Heart left ventricle (tissue), 16 donors: ENCODE measurements around the gene PXK. TPM values are rescaled to one million over a fixed set of nuclear protein-coding genes. Genes with fewer than 3 reads are reported as not detected.

Experiments used
- ATAC-seq, 4 donors: fragments of 200-7000 bp; cut with Tn5 transposase; one replicate each; pipeline ENCODE4 v1.9.1; 2020 to 2022; ENCODE audit warnings: moderate library complexity in 4 of 4, mild to moderate bottlenecking in 3 of 4, moderate number of reproducible peaks in 1 of 4
- DNase-seq, 5 donors: peaks; one replicate each; pipeline ENCODE4 v3.0.0-alpha.2; 2020
- H3K27ac ChIP-seq, 12 donors: fragments of 200-600 bp; sonication (generic) in 4 of 12; one replicate each; pipeline versions ENCODE4 v1.5.0 to v1.8.0; 2016 to 2022; ENCODE audit warnings: mild to moderate bottlenecking in 2 of 12
- H3K27me3 ChIP-seq, 9 donors: fragments of 200-600 bp; sonication (generic) in 2 of 9; one replicate each; pipeline versions ENCODE4 v1.5.1 to v1.8.0; 2016 to 2022; ENCODE audit warnings: mild to moderate bottlenecking in 3 of 9
- H3K36me3 ChIP-seq, 9 donors: fragments of 200-600 bp; sonication (generic) in 2 of 9; one replicate each; pipeline versions ENCODE4 v1.5.0 to v1.8.0; 2018 to 2022; ENCODE audit warnings: mild to moderate bottlenecking in 2 of 9
- H3K4me1 ChIP-seq, 12 donors: fragments of 200-600 bp; sonication (generic) in 4 of 12; one replicate each; pipeline versions ENCODE4 v1.5.0 to v1.8.0; 2016 to 2022; ENCODE audit warnings: mild to moderate bottlenecking in 3 of 12
- H3K4me3 ChIP-seq, 12 donors: fragments of 200-600 bp; sonication (generic) in 4 of 12; one replicate each; pipeline versions ENCODE4 v1.5.0 to v1.8.0; 2017 to 2022; ENCODE audit warnings: mild to moderate bottlenecking in 9 of 12, moderate library complexity in 4 of 12
- H3K9me3 ChIP-seq, 12 donors: fragments of 200-600 bp; sonication (generic) in 4 of 12; one replicate each; pipeline versions ENCODE4 v1.5.0 to v1.8.0; 2016 to 2022; ENCODE audit warnings: mild to moderate bottlenecking in 1 of 12
- POLR2A ChIP-seq, 2 donors: fragments of 450-650 bp; IDR thresholded peaks; one replicate each; pipeline ENCODE4 v1.6.1; 2017; ENCODE audit warnings: antibody characterized with exemption in 2 of 2, mild to moderate bottlenecking in 2 of 2, moderate library complexity in 2 of 2
- WGBS, 4 donors: extraction: QIAGEN DNeasy Blood & Tissue Kit in 2 of 4; methylation state at CpG; one replicate each; pipeline versions ENCODE4 v1.1.5 to v1.1.7; 2013 to 2018; 5-methylcytosine and 5-hydroxymethylcytosine counted together
- intact Hi-C, 10 donors: fragments of 100-400 bp; cut with DNase I; formaldehyde crosslinking; loops; one replicate each; pipeline versions ENCODE4 v1.11.1 to v1.14.2; 2022
- polyA plus RNA-seq, 2 donors: library from polyadenylated mRNA; stranded (reverse); fragments of 200-250 nt; gene quantifications; one replicate each; pipeline ENCODE4 v1.2.3, GENCODE V29; 2013
- total RNA-seq, 9 donors: library from RNA; depleted of rRNA in 2 of 9; stranded (reverse); fragments of >200 nt in 2 of 9; fragmentation: NEBNext Ultra II Directional in 3 of 9; extraction: Animal tissue kit (Norgen Biotek cat#: 25700) in 3 of 9; gene quantifications; one replicate each; pipeline versions ENCODE4 v1.1.0 to v1.2.4, GENCODE V29; 2016 to 2023
- TF ChIP-seq, protein P1 (sequence below), 12 donors: fragments of 200-600 bp; sonication (generic) in 4 of 12; IDR thresholded peaks; one replicate each; pipeline versions ENCODE4 v1.5.0 to v1.8.0; 2018 to 2022; ENCODE audit warnings: antibody characterized with exemption in 12 of 12, mild to moderate bottlenecking in 5 of 12
- donor health status: ischemic (EF 13 %, LVEDD 7.1; RV severe dilation, severe dysfunction).
- donor health status: healthy with polysubstance abuse.
- donor health status: DM: no; HTN: yes; CAD: no.
- donor health status: DM: no; HTN: no; CAD: no.
- donor health status: ischemic (EF 25% LVEDD 6.9; RV normal size, moderate dysfunction).
- donor health status: ischemic (EF 25% LVEDD 5.7; RV mildly dilated, moderate dysfunction).
- donor health status: healthy.
- donor health status: DM: yes; HTN: yes; CAD: no.
- donor health status: ischemic (EF 35%, LVEDD 5.7; RV mildly dilated, moderate dysfunction).
- donor health status: nonischemic (EF 11% LVEDD 7.7; RV severe dilation, severe dysfunction).
- donor health status: DM: yes; HTN: yes; CAD: no.
- donor health status: PGD.
- donor health status: ischemic (EF 29% LVEDD 5.4; RV normal size, mild dysfunction).
- donor health status: nonischemic (EF 23%, LVEDD 6.1; RV moderate dilation, normal function).

PXK gene
- total and polyA plus RNA-seq, 11 donors: 3.4 to 24.3 (median 12.7) TPM

DNA sequence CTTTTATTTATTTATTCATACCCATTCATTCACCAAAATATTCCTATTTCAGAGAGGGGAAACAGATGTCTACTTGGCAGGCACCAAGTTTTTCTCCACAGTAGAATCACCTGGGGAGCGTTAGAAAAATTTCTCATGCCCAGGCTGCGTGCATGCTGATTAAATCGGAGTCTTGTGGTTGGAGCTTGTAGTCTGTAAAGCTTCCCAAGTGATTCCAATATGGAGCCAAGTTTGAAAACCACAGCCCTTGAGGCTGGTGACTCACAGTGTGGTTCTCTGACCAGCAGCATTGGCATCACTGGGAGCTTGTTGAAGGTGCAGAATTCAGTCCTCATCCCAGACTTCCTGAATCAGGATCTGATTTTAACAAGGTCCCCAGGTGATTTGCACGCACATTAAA is 51.2 kb downstream of the PXK start:
- Histone ChIP-seq H3K27ac (peak overlapping the region in 2 of 12 donors; percentile 1 to 33), H3K27me3 (no peaks in the 10 kb centered on the region), H3K4me1 (peaks cover 0 to 46% (median 24%) of the 10 kb centered on the region in 12 donors), H3K36me3 (peaks cover 0 to 33% (median 13%) of the 10 kb centered on the region in 9 donors), H3K9me3 (no peaks in the 10 kb centered on the region), H3K4me3 (no peak overlapping the region)
- DNase-seq (peak in 1 of 5 donors; percentile 40), ATAC-seq (peak in 3 of 4 donors; percentile 31 to 68 (median 63))
- intact Hi-C loops: no loop called here
- TF ChIP-seq, protein P1, sequence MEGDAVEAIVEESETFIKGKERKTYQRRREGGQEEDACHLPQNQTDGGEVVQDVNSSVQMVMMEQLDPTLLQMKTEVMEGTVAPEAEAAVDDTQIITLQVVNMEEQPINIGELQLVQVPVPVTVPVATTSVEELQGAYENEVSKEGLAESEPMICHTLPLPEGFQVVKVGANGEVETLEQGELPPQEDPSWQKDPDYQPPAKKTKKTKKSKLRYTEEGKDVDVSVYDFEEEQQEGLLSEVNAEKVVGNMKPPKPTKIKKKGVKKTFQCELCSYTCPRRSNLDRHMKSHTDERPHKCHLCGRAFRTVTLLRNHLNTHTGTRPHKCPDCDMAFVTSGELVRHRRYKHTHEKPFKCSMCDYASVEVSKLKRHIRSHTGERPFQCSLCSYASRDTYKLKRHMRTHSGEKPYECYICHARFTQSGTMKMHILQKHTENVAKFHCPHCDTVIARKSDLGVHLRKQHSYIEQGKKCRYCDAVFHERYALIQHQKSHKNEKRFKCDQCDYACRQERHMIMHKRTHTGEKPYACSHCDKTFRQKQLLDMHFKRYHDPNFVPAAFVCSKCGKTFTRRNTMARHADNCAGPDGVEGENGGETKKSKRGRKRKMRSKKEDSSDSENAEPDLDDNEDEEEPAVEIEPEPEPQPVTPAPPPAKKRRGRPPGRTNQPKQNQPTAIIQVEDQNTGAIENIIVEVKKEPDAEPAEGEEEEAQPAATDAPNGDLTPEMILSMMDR (IDR thresholded peaks at IDR 0.05): no peak
- no peak for TF ChIP-seq POLR2A (IDR thresholded peaks at IDR 0.05)
- WGBS, 4 donors: 76 to 84% (median 80%) methylated on average over 4 of the region's 4 CpGs

DNA sequence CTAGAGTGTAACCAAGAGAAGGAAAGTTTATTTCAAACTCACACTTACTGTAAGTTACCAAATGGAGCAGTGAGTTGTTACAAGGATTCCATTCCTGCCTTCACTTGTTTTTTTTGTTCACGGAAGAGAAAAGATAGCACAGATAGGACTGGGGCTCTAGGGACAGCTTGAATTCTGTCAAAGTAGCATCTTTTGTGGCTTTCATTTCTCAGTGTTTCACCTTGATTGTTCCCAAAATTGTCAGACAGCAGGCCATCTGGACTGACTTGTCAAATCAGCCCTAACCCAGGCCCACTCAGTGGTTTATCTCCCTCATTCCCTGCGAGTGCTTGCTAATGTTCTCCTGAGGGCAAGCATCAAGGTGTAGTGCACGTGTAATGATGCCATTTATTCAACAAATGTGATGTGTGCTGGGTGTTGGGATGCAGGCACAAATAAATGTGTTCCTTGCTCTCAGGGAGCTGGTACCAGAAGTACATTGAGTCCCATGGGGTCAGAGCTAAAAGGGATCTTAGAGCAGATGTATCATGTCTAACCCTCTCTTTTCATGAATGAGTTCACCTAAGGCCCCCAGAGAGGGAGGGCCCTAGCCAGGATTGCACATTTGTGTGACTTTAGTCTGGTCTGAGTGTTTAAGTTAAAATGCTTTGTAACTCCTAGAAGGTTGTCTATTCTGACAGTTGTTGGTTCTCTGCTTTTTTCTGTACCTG is 51.8 kb downstream of the PXK start:
- H3K27me3 ChIP-seq: no peaks in the 10 kb centered on the region
- DNase-seq (no peak), ATAC-seq (no peak)
- H3K4me1 ChIP-seq: peaks cover 0 to 52% (median 29%) of the 10 kb centered on the region in 12 donors
- H3K36me3 ChIP-seq: peaks cover 0 to 28% (median 13%) of the 10 kb centered on the region in 9 donors
- TF ChIP-seq POLR2A (IDR thresholded peaks at IDR 0.05): no peak
- TF ChIP-seq, protein P1 (IDR thresholded peaks at IDR 0.05): no peak
- H3K9me3 ChIP-seq: no peaks in the 10 kb centered on the region
- no peak overlapping the region for H3K4me3 ChIP-seq
- H3K27ac ChIP-seq: peak overlapping the region in 2 of 12 donors; percentile 1 to 33
- intact Hi-C loops: no loop called here
- WGBS, 4 donors: 81 to 89% (median 85%) methylated on average over 3 of the region's 3 CpGs

DNA sequence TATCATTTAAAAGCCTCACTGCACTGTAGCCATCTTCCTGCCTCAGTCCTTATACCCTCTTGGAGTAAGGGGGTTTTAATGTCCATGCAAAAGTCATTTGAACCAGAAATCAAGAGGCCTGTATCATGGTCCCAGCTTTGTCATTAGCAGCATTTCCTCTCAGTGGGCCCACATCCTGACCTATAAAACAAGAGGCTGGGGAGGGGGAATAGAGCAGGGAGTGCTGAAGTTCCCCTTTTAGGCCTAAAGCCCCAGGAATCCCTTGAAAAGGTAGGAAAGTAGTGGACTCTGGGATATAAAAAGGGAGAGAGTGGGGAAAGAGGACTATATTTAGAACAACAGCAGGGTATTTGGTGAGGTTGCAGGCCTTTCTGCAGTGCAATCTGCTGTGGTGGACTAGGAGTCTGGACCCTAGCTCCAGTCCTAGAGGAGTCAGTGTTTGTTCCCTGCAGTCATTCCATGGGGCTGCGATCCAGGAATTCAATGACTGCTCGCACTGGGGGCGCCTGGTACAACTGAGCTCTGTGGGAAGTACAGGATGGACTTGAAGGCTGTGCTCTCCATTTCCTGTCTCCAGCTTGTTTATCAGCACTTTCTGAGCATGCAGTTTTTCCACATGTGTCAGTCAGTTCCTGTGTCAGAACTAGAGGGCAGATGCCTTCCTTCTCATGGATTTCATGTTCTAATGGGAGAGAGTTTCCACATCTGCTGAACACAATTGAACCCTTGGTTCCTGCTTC is 54.1 kb downstream of the PXK start:
- intact Hi-C loops: no loop called here
- Histone ChIP-seq H3K36me3 (peaks cover 0 to 28% (median 14%) of the 10 kb centered on the region in 9 donors), H3K27me3 (no peaks in the 10 kb centered on the region), H3K4me3 (no peak overlapping the region), H3K4me1 (peaks cover 0 to 62% (median 35%) of the 10 kb centered on the region in 12 donors), H3K9me3 (no peaks in the 10 kb centered on the region), H3K27ac (peak overlapping the region; percentile 2 to 76 (median 60))
- TF ChIP-seq, protein P1 (IDR thresholded peaks at IDR 0.05): no peak
- no peak for TF ChIP-seq POLR2A (IDR thresholded peaks at IDR 0.05)
- DNase-seq (peak; percentile 32 to 65 (median 38)), ATAC-seq (peak; percentile 54 to 79 (median 73))
- 24 to 53% (median 40%) methylated on average over 3 of the region's 3 CpGs for WGBS, 4 donors
